Naive thymus-derived CD4-positive, alpha-beta T cell (primary cell): ENCODE results near the gene BIRC6. TPM values are rescaled to one million over a fixed set of nuclear protein-coding genes. Genes with fewer than 3 reads are reported as not detected.
"Not testable (repeated sequence)": the region's sequence is repeated elsewhere in the genome, so short reads cannot be mapped to it uniquely, and the experiment has no call there.

ENCODE experiments used
- ATAC-seq: fragments of 150-1000 bp; cut with Tn5 transposase; 2 replicates; pipeline ENCODE4 v1.10.0; 2021; ENCODE audit warnings: mild to moderate bottlenecking, moderate library complexity
- CTCF ChIA-PET: fragments of 350-600 bp; sonication (Branson Sonifier 250); formaldehyde crosslinking; loops from one replicate; lab custom pipeline; 2021; ENCODE audit warnings: antibody characterized with exemption; lab: Charles Lee
- POLR2A ChIA-PET: fragments of 350-600 bp; sonication (Branson Sonifier 250); formaldehyde crosslinking; loops from one replicate; lab custom pipeline; 2021; ENCODE audit warnings: antibody characterized with exemption, inconsistent platforms; lab: Charles Lee
- DNase-seq, 9 donors: peaks; one replicate each; pipeline versions ENCODE4 v3.0.0 to v3.0.0-alpha.2; 2020 to 2022; ENCODE audit warnings: mixed read lengths in 1 of 9
- H3K27ac ChIP-seq: one replicate; pipeline ENCODE4 v1.7.0; 2013; ENCODE audit warnings: mild to moderate bottlenecking, low read depth, low read length, moderate library complexity
- H3K27me3 ChIP-seq, 2 donors: one replicate each; pipeline ENCODE4 v1.7.0; 2013; ENCODE audit warnings: low read length in 2 of 2, mild to moderate bottlenecking in 2 of 2, moderate library complexity in 2 of 2; ENCODE audit not compliant: control insufficient read depth in 2 of 2, insufficient read depth in 2 of 2
- H3K36me3 ChIP-seq, 3 experiments: 1 replicate in 2 of 3; 2 replicates in 1 of 3; pipeline ENCODE4 v1.7.0; 2013; ENCODE audit warnings: low read length in 3 of 3, mild to moderate bottlenecking in 3 of 3, moderate library complexity in 1 of 3; ENCODE audit not compliant: insufficient read depth in 3 of 3, control insufficient read depth in 2 of 3
- H3K4me1 ChIP-seq, 2 donors: one replicate each; pipeline ENCODE4 v1.7.0; 2013; ENCODE audit warnings: low read length in 2 of 2, mild to moderate bottlenecking in 2 of 2, moderate library complexity in 1 of 2; ENCODE audit not compliant: control insufficient read depth in 2 of 2, insufficient read depth in 2 of 2
- H3K4me3 ChIP-seq: 2 replicates; pipeline ENCODE4 v1.7.0; 2013; ENCODE audit warnings: mild to moderate bottlenecking, low read length
- H3K9me3 ChIP-seq, 3 experiments: 1 replicate in 2 of 3; 2 replicates in 1 of 3; pipeline ENCODE4 v1.7.0; 2013; ENCODE audit warnings: low read length in 3 of 3; ENCODE audit not compliant: control insufficient read depth in 2 of 3
- H3K27ac Mint-ChIP-seq, 9 donors: one replicate each; pipeline ENCODE4 v1.8.0; 2020 to 2022; ENCODE audit warnings: mixed read lengths in 9 of 9, mild to moderate bottlenecking in 8 of 9, moderate library complexity in 5 of 9, inconsistent platforms in 2 of 9
- H3K27me3 Mint-ChIP-seq, 5 donors: one replicate each; pipeline ENCODE4 v1.8.0; 2021 to 2022; ENCODE audit warnings: mixed read lengths in 5 of 5, mild to moderate bottlenecking in 1 of 5
- H3K36me3 Mint-ChIP-seq, 5 donors: one replicate each; pipeline ENCODE4 v1.8.0; 2020 to 2022; ENCODE audit warnings: mixed read lengths in 5 of 5, mild to moderate bottlenecking in 3 of 5, inconsistent platforms in 1 of 5
- H3K4me1 Mint-ChIP-seq, 7 donors: one replicate each; pipeline ENCODE4 v1.8.0; 2020 to 2022; ENCODE audit warnings: mixed read lengths in 7 of 7, mild to moderate bottlenecking in 3 of 7, inconsistent platforms in 1 of 7
- H3K4me3 Mint-ChIP-seq, 10 donors: one replicate each; pipeline ENCODE4 v1.8.0; 2020 to 2022; ENCODE audit warnings: mild to moderate bottlenecking in 10 of 10, mixed read lengths in 10 of 10, moderate library complexity in 6 of 10, inconsistent platforms in 2 of 10
- H3K9me3 Mint-ChIP-seq, 11 donors: one replicate each; pipeline ENCODE4 v1.8.0; 2020 to 2022; ENCODE audit warnings: mixed read lengths in 11 of 11, mild to moderate bottlenecking in 4 of 11, inconsistent platforms in 1 of 11, moderate library complexity in 1 of 11
- intact Hi-C, 2 donors: fragments of 100-400 bp; cut with micrococcal nuclease; formaldehyde crosslinking; loops; one replicate each; pipeline ENCODE4 v1.15.1; 2023
- polyA plus RNA-seq, 2 donors: library from polyadenylated mRNA; unstranded; fragments of 300-500 nt; fragmentation: Illumina TruSeq; gene quantifications; one replicate each; pipeline ENCODE4 v1.2.3, GENCODE V29; 2021
- total RNA-seq, 6 experiments: library from RNA in 5 of 6; stranded (reverse) in 5 of 6; gene quantifications; 1 replicate in 5 of 6; 2 replicates in 1 of 6; pipeline ENCODE4 v1.2.3 and lab custom pipeline; 2021 to 2026

The BIRC6 gene
- total and polyA plus RNA-seq, 7 experiments from 2014 or later, result 21.8 to 159 (median 135) TPM

GRCh38 chr2:32369222-32369621 lies 12.4 kb downstream of the BIRC6 start:
- Histone ChIP-seq H3K4me3 (no peak overlapping the region), H3K27me3 (no peaks in the 10 kb centered on the region), H3K36me3 (peaks cover 0 to 6% (median 0%) of the 10 kb centered on the region in 3 experiments), H3K4me1 (peaks cover 3 to 5% of the 10 kb centered on the region in 2 donors), H3K27ac (no peak overlapping the region), H3K9me3 (no peaks in the 10 kb centered on the region)
- intact Hi-C loops, result no loop called here
- DNase-seq, result no peak
- CTCF ChIA-PET, result no interaction called here
- Mint-ChIP-seq H3K4me3 (peak overlapping the region in 3 of 10 donors; percentile 4 to 26 (median 5)), H3K9me3 (no peaks in the 10 kb centered on the region), H3K4me1 (peaks cover 31 to 88% (median 72%) of the 10 kb centered on the region in 7 donors), H3K36me3 (peaks cover 5 to 20% (median 14%) of the 10 kb centered on the region in 5 donors), H3K27ac (peak overlapping the region in 3 of 9 donors; percentile 13 to 59 (median 14)), H3K27me3 (no peaks in the 10 kb centered on the region)
- no peak for ATAC-seq
- POLR2A ChIA-PET, result interaction anchor here (0.6 to 0.7 kb wide), 2 partner anchors 115 to 360 kb away, joined by 3 to 4 read pairs; no protein-coding TSS in a partner anchor

DNA sequence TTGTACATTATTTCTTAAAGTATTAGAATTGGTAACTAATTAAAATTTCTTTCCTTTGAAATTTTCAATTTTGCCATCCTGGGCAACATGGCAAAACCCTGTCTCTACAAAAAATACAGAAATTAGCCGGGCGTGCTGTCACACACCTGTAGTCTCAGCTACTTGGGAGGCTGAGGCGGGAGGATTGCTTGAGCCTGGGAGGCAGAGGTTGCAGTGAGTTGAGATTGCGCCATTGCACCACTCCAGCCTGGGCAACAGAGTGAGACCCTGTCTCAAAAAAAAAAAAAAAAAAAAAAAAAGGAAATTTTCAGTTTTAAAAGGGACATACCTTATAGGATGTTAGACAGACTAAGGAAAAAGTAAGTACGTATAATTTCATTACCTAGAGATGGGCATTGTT lies 14.1 kb downstream of the BIRC6 start:
- H3K27ac ChIP-seq, intact Hi-C loops, H3K4me3 Mint-ChIP-seq, H3K27me3 Mint-ChIP-seq, H3K9me3 ChIP-seq, ATAC-seq, H3K27ac Mint-ChIP-seq, DNase-seq, H3K9me3 Mint-ChIP-seq, H3K27me3 ChIP-seq, H3K36me3 ChIP-seq, CTCF ChIA-PET, H3K4me1 ChIP-seq, POLR2A ChIA-PET, H3K4me3 ChIP-seq: not testable (repeated sequence)
- Mint-ChIP-seq H3K36me3 (peaks cover 5 to 20% (median 14%) of the 10 kb centered on the region in 5 donors), H3K4me1 (peaks cover 37 to 87% (median 76%) of the 10 kb centered on the region in 7 donors)

GRCh38 chr2:32372519-32373182 lies 15.8 kb downstream of the BIRC6 start:
- H3K4me1 Mint-ChIP-seq, result peaks cover 43 to 87% (median 78%) of the 10 kb centered on the region in 7 donors
- Histone ChIP-seq H3K36me3 (peaks cover 0 to 6% (median 0%) of the 10 kb centered on the region in 3 experiments), H3K4me1 (peaks cover 11% of the 10 kb centered on the region in 2 donors), H3K4me3 (no peak overlapping the region), H3K27me3 (no peaks in the 10 kb centered on the region), H3K9me3 (no peaks in the 10 kb centered on the region), H3K27ac (no peak overlapping the region)
- CTCF ChIA-PET, result no interaction called here
- ATAC-seq (no peak), DNase-seq (no peak)
- no peaks in the 10 kb centered on the region for H3K27me3 Mint-ChIP-seq
- peaks cover 5 to 19% (median 12%) of the 10 kb centered on the region in 5 donors for H3K36me3 Mint-ChIP-seq
- POLR2A ChIA-PET, result no interaction called here
- intact Hi-C loops, result no loop called here
- peak overlapping the region in 3 of 10 donors; percentile 5 to 29 (median 9) for H3K4me3 Mint-ChIP-seq
- no peaks in the 10 kb centered on the region for H3K9me3 Mint-ChIP-seq
- peak overlapping the region in 1 of 9 donors; percentile 42 for H3K27ac Mint-ChIP-seq

- intact Hi-C loops, result loop anchor here in 1 of 2 donors (2.0 kb wide), 1 partner anchor 17 kb away; no protein-coding TSS in a partner anchor
- ChIA-PET POLR2A (no interaction called here), CTCF (no interaction called here)
- Histone ChIP-seq H3K36me3 (peaks cover 0 to 9% (median 0%) of the 10 kb centered on the region in 3 experiments), H3K9me3 (no peaks in the 10 kb centered on the region), H3K4me1 (peaks cover 11 to 14% of the 10 kb centered on the region in 2 donors), H3K4me3 (no peak overlapping the region), H3K27ac (no peak overlapping the region), H3K27me3 (no peaks in the 10 kb centered on the region)
- Mint-ChIP-seq H3K4me3 (peak overlapping the region in 4 of 10 donors; percentile 8 to 58 (median 32)), H3K27me3 (no peaks in the 10 kb centered on the region), H3K9me3 (no peaks in the 10 kb centered on the region), H3K27ac (peak overlapping the region in 5 of 9 donors; percentile 28 to 62 (median 45)), H3K36me3 (peaks cover 5 to 15% (median 12%) of the 10 kb centered on the region in 5 donors), H3K4me1 (peaks cover 32 to 82% (median 73%) of the 10 kb centered on the region in 7 donors)
- ATAC-seq, result no peak
- DNase-seq, result no peak
These were observed 18.5 kb downstream of the BIRC6 start for GRCh38 chr2:32375228-32375892.

- ChIA-PET CTCF (no interaction called here), POLR2A (no interaction called here)
- intact Hi-C loops, result no loop called here
- Histone ChIP-seq H3K27me3 (no peaks in the 10 kb centered on the region), H3K9me3 (no peaks in the 10 kb centered on the region), H3K4me3 (no peak overlapping the region), H3K27ac (no peak overlapping the region), H3K4me1 (peaks cover 11 to 14% of the 10 kb centered on the region in 2 donors), H3K36me3 (peaks cover 0 to 19% (median 0%) of the 10 kb centered on the region in 3 experiments)
- Mint-ChIP-seq H3K36me3 (peaks cover 7 to 17% (median 16%) of the 10 kb centered on the region in 5 donors), H3K27me3 (no peaks in the 10 kb centered on the region), H3K4me3 (peak overlapping the region in 3 of 10 donors; percentile 2 to 42 (median 18)), H3K27ac (peak overlapping the region in 3 of 9 donors; percentile 24 to 42 (median 32)), H3K9me3 (no peaks in the 10 kb centered on the region), H3K4me1 (peaks cover 34 to 75% (median 72%) of the 10 kb centered on the region in 7 donors)
- ATAC-seq (no peak), DNase-seq (no peak)
These were observed 19.9 kb downstream of the BIRC6 start for GRCh38 chr2:32376756-32377155.

DNA sequence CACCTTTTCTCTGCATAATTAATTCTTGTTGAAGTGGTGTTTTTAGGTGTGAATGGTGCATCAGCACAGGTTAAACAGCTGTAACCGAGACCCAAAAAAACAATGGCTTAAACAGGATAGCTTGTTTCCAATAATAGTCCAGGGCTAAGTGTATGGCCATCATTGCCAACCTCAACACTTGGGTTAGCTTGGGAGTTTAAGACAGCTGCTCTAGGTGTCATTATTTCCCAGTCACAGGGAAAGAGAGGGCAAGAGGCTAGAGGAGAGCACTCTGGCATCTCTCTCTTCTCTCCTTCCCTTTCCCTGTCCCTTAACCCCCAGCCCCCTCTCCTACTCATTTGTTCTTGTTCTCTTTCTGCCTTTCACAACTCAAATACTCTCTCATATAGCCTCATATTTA lies 21.1 kb downstream of the BIRC6 start:
- Mint-ChIP-seq H3K4me1 (peaks cover 31 to 72% (median 64%) of the 10 kb centered on the region in 7 donors), H3K36me3 (peaks cover 12 to 23% (median 18%) of the 10 kb centered on the region in 5 donors), H3K9me3 (no peaks in the 10 kb centered on the region), H3K27ac (peak overlapping the region in 2 of 9 donors; percentile 16 to 46), H3K27me3 (no peaks in the 10 kb centered on the region), H3K4me3 (no peak overlapping the region)
- intact Hi-C loops, result no loop called here
- peaks cover 11 to 14% of the 10 kb centered on the region in 2 donors for H3K4me1 ChIP-seq
- H3K4me3 ChIP-seq, result no peak overlapping the region
- H3K9me3 ChIP-seq, result no peaks in the 10 kb centered on the region
- no peak for ATAC-seq
- H3K36me3 ChIP-seq, result peaks cover 0 to 21% (median 0%) of the 10 kb centered on the region in 3 experiments
- ChIA-PET POLR2A (no interaction called here), CTCF (no interaction called here)
- no peak for DNase-seq
- H3K27me3 ChIP-seq, result no peaks in the 10 kb centered on the region
- H3K27ac ChIP-seq, result no peak overlapping the region
